CD4-positive, alpha-beta T cell treated with Interleukin-6 at 100 ng/mL for 8 hours (primary cell): ENCODE measurements around the gene CD34.
A peak's percentile ranks its signal among the peaks of the same experiment; 100 is the strongest.
"Not testable (repeated sequence)": the region's sequence is repeated elsewhere in the genome, so short reads cannot be mapped to it uniquely, and the experiment has no call there.

Experiments used
- DNase-seq: peaks from one replicate; pipeline ENCODE4 v3.0.0-alpha.2; 2020; ENCODE audit warnings: mixed read lengths, low spot score

Gene CD34

GRCh38 chr1:207898836-207899235, 12.1 kb downstream of the CD34 start:
- DNase-seq: no peak

GRCh38 chr1:207898260-207898659, 12.7 kb downstream of the CD34 start:
- no peak for DNase-seq

- DNase-seq: no peak
Measured at GRCh38 chr1:207897188-207897587, 13.7 kb downstream of the CD34 start.

GRCh38 chr1:207896547-207896946, 14.4 kb downstream of the CD34 start:
- no peak for DNase-seq

DNA sequence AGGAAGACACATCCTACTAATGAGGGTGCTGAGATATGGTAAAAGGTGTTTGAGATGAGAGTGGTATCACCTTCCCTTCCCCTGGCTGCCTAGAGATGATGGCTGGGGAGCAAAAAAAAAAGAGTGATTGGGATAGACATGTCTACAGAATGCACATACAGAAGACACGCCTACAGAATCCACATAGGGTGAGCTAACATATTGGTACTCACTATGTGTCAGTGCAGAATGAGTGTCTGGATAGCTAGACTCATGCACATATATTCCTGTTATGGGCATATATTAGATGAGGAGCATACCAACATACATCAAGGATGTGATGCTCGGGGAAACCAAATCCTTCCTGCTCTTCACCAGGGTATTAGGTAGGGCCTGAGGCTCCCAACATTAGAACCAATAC, 16.2 kb downstream of the CD34 start:
- DNase-seq: no peak

DNA sequence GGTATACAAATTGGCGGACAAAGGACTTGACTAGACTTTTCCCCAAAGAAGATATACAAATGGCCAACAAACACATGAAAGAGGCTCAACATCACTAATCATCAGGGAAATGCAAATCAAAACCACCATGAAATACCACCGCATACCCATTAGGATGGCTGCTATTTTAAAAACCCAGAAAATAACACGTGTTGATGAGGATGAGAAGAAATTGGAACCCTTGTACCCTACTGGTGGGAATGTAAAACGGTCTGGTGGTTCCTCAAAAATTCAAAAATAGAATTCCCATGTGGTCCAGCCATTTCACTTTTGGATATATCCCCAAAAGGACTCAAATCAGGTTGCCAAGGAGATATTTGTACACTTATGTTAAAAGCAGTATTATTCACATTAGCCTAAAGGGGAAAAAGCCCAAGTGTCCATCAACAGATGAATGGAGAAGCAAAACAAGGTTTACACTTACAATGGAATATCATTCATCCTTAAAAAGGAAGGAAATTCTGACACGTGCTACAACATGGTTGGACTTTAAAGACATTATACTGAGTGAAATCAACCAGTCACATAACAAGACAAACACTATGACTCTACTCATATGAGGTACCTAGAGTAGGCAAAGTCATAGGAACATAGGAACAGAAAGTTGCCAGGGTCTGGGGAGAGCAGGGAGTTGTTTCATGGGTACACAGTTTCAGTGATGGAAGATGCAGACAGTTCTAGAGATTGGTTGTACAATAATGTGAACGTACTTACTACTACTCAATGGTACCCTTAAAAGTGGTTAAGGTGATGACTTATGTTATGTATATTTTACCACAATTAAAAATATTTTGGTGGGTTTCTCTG, 17.0 kb downstream of the CD34 start:
- no peak for DNase-seq

- no peak for DNase-seq
Measured at GRCh38 chr1:207892764-207893163, 18.2 kb downstream of the CD34 start.

- DNase-seq: no peak
Measured at GRCh38 chr1:207891148-207891547, 19.8 kb downstream of the CD34 start.

DNA sequence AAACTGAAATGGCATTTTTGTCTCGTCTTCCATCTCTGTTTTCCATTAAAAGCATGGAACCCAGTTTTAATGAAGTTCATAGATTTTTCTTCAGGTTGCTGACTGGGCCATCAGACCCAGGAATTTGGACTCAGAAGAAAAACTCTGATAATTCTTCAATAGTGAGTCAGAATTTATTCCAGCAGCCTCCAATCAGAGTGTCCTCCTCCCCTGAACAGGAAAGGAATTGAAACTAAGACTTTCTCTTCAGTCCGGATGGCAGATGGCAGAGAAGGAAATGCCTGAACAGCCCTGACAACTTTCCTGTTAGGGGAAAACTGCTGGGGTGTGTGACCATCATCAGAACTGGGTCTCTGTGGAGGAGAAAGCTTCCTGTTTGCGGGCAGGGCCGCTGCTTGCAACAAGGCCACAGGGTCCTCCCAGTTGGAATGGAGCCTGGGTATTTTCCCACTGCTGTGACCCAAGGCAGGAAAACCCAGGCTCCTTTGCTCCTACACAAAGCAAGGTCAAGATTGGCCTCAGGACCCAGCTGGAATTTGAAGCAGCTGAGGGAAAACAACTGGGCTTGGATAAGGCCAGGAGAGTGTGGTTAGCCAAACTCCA, 20.7 kb downstream of the CD34 start:
- DNase-seq: no peak

DNA sequence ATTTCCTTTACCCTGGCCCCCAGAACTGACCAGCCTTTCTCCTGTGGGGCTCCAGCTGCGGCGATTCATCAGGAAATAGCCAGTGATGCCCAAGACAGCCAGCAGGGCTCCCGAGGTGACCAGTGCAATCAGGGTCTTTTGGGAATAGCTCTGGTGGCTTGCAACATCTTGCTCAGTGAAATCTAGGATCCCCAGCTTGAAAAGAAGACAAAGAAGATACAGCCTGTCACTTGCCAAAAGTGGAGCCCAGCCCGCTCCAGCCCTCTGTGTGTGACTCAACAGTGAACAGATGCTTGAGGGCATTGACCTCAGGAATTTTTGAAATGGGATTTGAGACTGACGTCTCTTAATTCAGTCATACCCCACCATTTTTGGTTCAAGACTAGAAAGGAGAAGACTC, 22.3 kb downstream of the CD34 start:
- DNase-seq: no peak

DNA sequence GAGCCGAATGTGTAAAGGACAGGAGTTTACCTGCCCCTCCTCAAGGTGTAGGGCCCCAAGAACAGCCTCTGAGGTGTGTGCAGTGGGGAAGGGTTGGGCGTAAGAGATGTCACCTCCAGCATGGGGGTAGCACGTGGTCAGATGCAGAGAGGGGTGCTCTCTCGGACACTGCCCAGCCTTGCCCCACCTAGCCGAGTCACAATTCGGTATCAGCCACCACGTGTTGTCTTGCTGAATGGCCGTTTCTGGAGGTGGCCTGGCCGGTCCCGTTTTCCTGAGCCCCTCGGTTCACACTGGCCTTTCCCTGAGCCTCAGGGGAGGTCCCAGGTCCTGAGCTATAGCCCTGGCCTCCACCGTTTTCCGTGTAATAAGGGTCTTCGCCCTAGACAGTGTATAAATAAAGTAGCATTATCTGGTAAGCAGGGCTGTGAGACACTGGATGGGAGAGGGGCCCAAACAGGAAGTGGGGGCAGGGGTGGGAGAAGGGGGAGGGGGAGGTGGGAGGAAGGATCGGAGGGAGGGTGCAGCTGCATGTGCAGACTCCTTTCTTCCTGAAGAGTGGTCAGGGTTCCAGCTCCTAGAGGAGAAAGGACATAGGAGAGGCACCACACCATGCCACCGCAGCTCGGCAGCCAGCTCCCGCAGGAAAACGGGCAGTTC, 23.3 kb downstream of the CD34 start:
- no peak for DNase-seq

DNA sequence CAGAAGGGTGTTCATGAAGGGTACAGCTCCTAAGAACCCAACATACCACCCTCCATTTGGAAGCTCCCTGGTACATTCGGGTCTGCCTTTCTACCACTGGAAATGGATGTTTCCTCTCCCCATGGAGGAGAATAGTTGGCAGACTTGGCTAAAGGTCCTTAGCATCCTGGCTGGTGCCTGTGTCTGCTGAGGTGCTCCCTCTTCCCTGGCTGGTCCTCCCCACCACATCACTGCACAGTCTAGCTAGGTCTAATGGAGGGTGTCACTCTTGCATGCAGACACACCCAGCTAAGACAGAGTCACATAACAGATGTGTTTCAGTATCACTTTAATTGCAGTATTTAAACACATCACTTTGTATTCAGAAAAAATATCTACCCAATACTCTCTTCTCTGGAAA, 24.7 kb downstream of the CD34 start:
- no peak for DNase-seq

GRCh38 chr1:207885129-207886032, 25.5 kb downstream of the CD34 start:
- DNase-seq: peak; percentile 72

DNA sequence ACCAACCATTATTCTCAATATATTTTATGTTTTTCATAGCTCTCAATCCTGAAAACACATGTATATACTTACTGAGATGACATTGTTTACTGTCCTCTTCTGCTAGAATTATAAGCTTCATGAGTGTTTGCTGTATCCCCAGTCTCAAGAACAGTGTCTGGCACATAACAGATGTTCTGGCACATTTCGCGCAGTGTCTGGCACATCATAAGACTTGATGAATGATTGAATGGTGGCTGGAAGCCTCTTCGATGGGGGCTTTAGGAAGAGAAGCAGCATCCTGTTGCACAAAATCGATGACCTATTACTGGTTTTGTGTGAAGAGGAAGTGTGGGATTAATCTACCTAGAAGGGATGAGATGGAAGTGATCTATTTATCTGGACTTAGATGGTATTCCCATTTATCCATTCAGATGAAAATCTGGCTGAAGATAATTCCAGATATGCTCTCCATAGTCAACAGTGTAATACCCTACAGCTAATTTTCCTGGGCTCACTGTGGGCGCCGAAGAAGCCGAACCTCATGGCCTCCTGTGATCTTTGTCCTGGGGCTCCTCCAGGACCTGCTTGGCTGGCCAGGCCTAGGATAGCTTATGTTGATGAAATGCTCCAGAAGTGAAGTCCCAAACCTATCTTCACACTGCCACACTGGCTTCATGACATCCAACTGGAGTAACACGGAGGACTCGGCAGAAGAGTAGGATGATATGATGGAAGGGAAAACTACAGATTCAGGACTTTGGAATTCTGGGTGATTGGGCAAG, 26.5 kb downstream of the CD34 start:
- DNase-seq: no peak

DNA sequence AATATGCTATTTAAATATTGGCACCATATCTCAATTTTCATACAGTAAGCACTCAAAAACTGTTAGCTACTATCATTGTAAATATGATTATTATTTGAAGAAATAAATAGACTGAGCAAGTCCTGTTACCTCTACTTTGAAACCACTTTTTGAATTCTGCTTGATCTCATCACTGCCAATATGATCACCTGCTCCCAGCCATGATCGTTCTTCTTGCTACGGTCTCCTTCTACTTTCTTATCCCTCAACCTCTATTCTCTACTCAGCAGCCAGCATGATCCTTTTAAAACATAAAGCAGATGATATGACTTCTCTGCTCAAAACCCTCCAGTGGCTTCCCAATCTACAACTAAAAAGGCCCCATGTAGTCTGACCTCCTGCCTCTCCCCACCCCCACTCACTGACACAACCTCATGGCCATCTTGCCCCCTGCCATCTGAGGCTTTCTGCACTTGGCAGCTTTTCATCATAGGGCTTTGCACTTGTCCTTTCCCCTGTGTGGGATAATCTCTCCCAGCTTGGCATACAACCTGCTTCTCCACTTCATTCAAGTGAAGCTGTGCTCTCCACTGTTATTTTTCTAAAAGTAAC, 27.2 kb downstream of the CD34 start:
- no peak for DNase-seq

DNA sequence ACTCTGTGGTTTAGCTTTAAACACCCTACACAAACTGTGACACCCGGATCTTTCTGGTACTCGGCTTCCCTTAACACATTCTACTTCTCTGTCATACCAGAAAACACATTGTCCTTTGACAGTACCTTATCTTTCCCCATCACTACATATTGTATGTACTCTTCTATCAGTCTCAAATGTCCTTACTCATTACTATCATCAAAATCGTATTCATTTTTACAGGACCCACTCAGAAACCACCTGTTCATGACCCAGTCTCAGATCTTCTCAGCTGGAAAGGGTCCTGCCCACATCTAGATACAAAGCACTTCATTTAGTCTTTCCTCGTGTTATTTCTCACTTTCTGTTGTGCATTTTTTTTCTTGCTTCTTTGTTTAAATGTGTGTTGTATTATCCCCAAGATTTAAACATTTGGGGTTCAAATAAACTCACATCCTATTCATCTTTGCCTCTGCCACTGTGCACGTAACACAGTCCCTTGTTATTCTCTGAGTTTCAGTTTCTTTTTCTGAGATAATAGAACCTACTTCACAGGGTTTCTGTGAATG, 27.7 kb downstream of the CD34 start:
- peak; percentile 21 for DNase-seq

GRCh38 chr1:207882692-207883091, 28.2 kb downstream of the CD34 start:
- no peak for DNase-seq

- DNase-seq: no peak
Measured at GRCh38 chr1:207878939-207879338, 32.0 kb downstream of the CD34 start.

DNA sequence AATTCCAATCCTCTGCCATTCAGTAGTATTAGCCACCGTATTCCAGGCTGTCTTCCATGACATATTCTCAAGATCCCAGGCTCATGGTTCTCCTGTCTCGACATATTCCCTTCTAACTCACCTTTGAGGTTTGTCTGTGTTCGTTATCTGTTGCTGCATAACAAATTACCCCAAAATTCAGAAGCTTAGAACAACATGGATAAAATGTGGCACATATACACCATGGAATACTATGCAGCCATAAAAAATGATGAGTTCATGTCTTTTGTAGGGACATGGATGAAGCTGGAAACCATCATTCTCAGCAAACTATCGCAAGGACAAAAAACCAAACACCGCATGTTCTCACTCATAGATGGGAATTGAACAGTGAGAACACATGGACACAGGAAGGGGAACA, 33.0 kb downstream of the CD34 start:
- not testable (repeated sequence) for DNase-seq

DNA sequence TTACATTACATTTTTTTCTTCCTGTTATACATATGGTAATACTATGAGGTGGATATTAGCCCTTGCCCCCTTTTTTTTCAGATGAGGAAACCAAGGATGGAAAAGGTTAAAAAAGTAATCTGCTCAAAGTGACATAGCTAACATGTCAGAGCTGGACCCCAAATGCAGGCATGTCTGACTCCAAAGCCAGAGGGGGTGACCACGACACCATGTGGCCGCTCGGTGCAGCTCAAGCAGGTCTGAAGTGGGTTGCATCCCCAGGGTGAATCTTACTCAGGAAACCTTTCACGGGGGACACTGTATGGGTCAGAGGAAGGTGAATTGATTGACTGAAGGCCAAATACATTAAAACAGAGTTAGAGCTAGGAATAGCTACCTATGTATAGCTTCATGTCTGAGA, 34.8 kb downstream of the CD34 start:
- DNase-seq: no peak

DNA sequence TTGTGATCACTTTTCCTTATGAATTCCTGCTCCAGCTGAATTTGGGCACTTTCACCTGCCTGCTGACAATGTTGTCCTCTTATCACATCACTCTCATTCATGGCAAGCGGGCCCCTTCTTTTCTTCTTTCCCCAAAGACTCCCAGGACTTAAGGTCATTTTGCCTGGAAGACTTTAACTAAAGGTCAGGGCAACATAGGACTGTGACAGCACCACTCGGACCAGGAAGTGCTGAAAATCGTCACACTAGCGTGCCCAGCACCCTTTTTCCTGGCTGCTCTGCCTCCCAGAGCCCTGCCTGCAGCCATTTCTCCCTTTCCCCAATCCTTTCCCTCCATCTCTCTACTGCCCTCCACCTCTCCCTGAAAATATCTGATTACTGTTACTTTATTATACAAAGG, 35.4 kb downstream of the CD34 start:
- no peak for DNase-seq
